Hepatic stellate cell (primary cell): ENCODE data around the gene SAMHD1.

Experiments
- DNase-seq: peaks from one replicate; pipeline ENCODE4 v3.0.0; 2011; ENCODE audit warnings: low spot score

Gene SAMHD1

DNA sequence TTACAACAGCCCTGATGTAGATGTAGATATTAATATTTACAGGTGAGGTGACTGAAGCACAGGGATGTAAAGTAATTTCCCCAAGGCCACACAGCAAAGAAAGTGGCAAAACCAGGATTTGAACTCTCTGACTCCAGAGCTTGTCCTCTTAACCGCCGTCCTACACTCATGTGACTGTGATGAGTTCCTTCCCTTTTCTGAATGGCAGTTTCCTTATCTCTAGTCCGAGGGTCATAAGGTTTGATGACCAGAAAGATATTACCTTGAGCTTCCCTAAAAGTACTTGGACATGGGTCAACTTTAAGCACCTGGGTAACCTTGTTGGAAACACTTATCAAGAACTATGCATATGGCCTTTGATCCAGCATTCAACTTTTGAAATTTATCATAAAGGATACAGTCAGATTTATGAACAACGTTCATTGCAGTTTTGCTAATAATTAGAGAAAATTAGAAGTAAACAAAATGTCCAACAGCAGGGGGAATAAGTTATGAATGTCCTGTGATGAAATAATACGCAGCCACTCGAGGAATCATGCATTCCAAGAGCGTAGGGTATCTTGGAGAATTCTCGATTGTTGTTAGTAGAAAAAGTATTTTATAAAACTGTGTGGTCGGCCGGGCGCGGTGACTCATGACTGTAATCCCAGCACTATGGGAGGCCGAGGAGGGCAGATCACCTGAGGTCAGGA lies 77.9 kb downstream of the SAMHD1 start:
- DNase-seq = no peak

GRCh38 chr20:36872852-36873251 lies 78.7 kb downstream of the SAMHD1 start:
- DNase-seq = no peak

DNA sequence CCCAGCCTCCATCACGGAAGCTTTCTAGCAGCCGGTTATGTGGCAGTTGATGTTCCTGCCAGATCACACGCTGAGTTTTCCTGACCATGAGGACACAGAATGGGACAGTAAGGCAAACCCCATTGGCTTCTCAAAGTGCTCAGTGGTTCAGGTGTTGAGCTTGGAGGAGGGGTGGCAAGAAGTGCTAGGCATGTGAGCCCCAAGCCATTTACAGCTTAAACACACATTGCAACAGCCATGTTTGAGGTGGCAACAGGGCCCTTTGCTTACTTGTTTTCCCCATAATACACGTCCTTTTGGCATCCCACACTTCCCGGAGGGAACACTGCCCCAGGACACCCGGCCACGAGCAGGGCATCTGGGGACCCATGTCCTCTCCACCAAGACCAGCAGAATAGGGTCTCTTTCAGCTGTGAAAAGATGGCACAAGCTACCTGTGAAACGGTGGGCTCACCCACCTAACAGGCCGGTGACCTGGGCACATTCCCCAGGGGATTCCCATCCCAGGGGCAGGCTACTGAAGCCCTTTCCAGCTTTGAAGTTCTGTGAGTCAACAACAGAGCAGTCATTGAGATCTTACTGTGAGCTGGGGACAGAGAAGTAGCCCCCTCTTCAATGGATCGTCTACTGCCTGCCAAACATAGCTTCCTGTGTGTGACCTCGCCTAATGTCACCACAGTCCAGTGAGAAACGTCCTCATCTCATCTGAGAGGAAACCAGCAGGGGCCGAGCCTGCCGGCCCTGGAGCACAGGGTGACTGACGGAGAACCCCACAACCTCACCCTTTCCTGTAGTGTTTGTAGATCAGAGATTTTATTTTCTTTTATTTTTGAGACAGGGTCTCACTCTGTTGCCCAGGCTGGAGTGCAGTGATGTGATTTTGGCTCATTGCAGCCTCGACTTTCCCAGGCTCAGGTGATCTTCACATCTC lies 79.6 kb downstream of the SAMHD1 start:
- no peak for DNase-seq

GRCh38 chr20:36866681-36867495 lies 84.6 kb downstream of the SAMHD1 start:
- DNase-seq = no peak

GRCh38 chr20:36866164-36866563 lies 85.3 kb downstream of the SAMHD1 start:
- no peak for DNase-seq

- no peak for DNase-seq
Measured at GRCh38 chr20:36865861-36866149, 85.7 kb downstream of the SAMHD1 start.

- no peak for DNase-seq
Measured at GRCh38 chr20:36865076-36865860, 86.2 kb downstream of the SAMHD1 start.

DNA sequence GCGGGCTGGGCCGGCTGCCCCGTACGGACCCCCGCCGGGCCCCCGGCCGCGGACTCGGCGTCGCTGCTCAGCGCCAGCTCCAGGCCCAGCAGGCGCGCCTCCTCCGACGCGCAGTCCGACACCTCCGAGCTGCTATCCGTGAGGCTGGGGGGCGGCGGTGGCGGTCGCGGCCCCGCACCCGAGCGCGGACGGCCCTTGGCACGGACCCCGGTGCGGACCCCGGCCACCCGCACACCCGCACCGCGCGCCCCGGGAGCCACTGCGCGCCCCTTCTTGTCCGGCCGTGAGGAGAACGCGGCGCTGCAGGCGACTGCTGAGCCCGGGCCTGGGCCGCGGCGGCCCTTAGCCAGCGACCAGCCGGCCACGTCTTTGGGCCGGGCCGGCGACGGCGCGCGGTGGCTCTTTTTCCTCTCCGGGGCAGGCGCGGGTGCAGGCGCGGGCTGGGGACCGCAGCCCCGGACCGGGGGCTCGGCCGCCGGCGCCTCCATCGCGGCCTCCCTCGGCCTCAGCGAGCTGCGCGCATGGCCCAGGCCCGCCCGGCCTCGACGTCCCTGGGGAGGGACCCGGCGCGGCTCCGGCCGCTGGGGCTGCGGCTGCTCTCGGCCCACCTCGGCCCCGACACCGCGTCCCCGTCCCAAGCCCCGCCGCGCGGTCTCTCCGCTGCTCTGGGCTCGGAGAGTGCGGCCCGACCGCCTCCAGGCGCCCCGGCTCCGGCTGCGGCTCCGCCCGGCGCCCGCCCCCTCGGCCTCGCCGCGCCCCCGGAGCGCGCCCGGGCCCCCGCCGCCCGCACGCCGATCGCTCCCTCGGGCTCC lies 88.4 kb downstream of the SAMHD1 start:
- DNase-seq = no peak

- DNase-seq = peak; percentile 95
Measured at GRCh38 chr20:36861875-36862801, 89.4 kb downstream of the SAMHD1 start.

DNA sequence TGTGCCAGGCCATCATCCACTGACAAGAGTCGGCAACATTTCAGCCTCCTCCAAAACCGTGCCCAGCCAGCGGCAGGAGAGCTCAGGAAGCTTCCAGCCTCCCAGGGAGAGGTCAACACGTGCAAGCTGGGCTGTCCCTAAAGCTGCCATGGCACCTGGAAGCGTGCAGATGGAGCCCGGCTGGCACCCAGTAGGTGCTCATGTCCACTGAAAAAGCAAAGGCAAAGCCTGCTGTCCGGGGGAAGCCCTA lies 90.0 kb downstream of the SAMHD1 start:
- DNase-seq = no peak

DNA sequence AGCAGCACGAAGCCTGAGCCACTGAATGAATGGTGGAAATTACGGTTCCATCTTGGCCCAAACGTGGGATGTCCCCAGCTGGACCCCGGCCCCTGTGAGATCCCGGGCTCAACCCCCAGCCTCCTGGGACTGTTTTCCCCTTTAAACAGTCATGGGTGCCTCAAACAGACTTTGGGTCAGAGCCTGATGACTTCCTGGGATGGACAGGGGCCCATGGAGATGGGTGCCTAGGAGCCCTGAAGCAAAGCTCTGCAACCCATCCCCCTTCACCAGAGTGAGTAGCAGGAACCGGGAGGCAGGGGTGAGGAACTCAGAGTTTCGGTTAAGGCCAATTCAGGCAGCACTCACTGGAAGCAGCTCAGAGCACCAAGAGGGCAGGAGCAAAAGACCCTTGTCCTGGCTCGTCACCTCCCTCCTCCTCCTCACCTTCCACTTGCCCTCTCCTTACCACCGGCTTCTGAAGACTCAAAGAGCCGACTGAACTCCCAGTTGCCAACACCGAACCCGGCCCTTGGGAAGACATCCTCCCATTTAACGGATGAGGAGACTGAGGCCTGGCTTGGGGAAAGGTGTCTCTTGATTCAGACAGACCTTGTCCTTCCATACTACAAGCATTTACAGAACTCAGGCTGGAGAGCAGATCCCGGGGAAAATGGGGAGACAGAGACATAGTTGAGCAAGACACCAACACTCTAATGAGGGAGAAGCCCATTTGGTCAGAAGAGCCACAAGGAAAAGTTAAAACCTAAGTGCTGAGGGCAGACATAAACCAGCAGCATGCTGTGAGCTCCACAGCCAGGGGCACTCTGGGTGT lies 90.5 kb downstream of the SAMHD1 start:
- no peak for DNase-seq

GRCh38 chr20:36860339-36860738 lies 91.2 kb downstream of the SAMHD1 start:
- no peak for DNase-seq

DNA sequence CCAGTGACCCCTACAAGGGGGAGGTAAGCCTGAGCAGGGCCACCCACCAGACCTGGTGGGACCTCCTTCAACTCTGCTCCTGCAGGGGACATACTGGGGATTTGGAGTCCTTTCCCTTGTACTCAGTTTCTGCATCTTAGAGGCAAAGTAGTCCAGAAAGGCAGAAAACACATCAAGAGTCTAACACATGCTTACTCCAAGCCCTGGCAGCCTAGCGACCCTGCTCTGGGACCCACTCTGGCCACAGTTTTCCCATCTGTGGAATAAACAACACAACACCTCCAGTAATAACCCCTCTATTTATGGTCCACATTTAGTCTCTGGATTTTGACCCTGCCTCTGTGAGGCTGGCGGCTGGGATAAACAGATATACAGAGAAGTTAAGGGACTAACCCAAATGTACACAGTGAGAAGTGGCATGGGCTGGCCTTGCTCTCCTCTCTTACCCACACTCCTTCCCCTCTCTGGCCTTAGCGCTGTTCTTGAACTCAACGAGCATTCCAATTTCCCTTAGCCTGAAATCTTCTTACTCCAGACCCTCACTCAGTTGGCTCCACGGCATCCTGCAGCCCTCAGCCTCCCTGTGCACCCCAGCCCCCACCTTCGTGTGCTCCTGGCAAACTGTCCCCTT lies 91.7 kb downstream of the SAMHD1 start:
- DNase-seq = no peak

GRCh38 chr20:36859282-36859555 lies 92.3 kb downstream of the SAMHD1 start:
- DNase-seq = no peak

- DNase-seq = no peak
Measured at GRCh38 chr20:36856691-36857635, 94.5 kb downstream of the SAMHD1 start.

GRCh38 chr20:36856195-36856594 lies 95.3 kb downstream of the SAMHD1 start:
- DNase-seq = no peak

DNA sequence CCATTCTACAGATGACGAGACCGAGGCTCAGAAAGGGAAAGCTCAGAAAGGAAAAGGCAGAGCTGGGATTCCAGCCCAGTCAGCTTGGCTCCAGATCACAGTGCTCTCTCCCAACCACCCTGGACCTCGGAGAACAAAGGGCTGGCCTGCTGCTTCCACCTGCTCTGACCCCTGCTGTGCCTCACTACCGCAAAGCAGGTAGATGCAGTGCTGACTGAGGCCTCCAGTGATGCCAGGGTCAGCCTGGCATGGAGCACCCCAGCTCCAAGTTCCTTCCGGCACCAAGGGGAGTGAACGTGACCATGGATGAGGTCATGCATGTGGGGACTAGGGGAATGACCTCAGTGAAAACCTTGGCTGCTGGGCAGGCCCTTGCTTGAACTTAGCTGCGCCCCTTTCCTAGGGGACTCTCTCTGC lies 96.3 kb downstream of the SAMHD1 start:
- DNase-seq = no peak
